Ascending aorta (tissue), 2 donors: ENCODE results near the gene PRKAR1B. TPM values are rescaled to one million over a fixed set of nuclear protein-coding genes. Genes with fewer than 3 reads are reported as not detected.

ENCODE experiments used
- DNase-seq, 2 donors: peaks; one replicate each; pipeline ENCODE4 v3.0.0-alpha.2; 2019; ENCODE audit warnings: low spot score in 2 of 2
- H3K27ac ChIP-seq, 2 donors: fragments of 200-600 bp; sonication (generic); one replicate each; pipeline ENCODE4 v1.5.1; 2016 to 2017; ENCODE audit warnings: mild to moderate bottlenecking in 1 of 2
- H3K27me3 ChIP-seq: fragments of 200-600 bp; sonication (generic); one replicate; pipeline ENCODE4 v1.5.1; 2017
- H3K36me3 ChIP-seq, 2 donors: fragments of 200-600 bp; sonication (generic); one replicate each; pipeline ENCODE4 v1.5.1; 2016
- H3K4me1 ChIP-seq, 2 donors: fragments of 200-600 bp; sonication (generic); one replicate each; pipeline ENCODE4 v1.5.1; 2016 to 2017; ENCODE audit warnings: mild to moderate bottlenecking in 1 of 2
- H3K4me3 ChIP-seq, 2 donors: fragments of 200-600 bp; sonication (generic); one replicate each; pipeline ENCODE4 v1.5.1; 2016 to 2017; ENCODE audit warnings: mild to moderate bottlenecking in 1 of 2
- H3K9me3 ChIP-seq, 2 donors: fragments of 200-600 bp; sonication (generic); one replicate each; pipeline ENCODE4 v1.5.1; 2016
- intact Hi-C: fragments of 100-400 bp; cut with DNase I; formaldehyde crosslinking; loops from one replicate; pipeline ENCODE4 v1.15.1; 2023
- total RNA-seq: library from RNA; depleted of rRNA; stranded (reverse); fragments of >200 nt; gene quantifications from one replicate; pipeline ENCODE4 v1.1.0, GENCODE V29; 2016
- TF ChIP-seq, protein P1 (sequence below), 3 experiments: fragments of 200-600 bp in 2 of 3; fragments of 450-650 bp in 1 of 3; sonication (generic) in 2 of 3; IDR thresholded peaks; one replicate each; pipeline ENCODE4 v1.5.1; 2016 to 2019; ENCODE audit warnings: antibody characterized with exemption in 3 of 3, mild to moderate bottlenecking in 1 of 3, moderate library complexity in 1 of 3

Gene PRKAR1B
- total RNA-seq, 1 donor from 2014 or later: 13.0 TPM

DNA sequence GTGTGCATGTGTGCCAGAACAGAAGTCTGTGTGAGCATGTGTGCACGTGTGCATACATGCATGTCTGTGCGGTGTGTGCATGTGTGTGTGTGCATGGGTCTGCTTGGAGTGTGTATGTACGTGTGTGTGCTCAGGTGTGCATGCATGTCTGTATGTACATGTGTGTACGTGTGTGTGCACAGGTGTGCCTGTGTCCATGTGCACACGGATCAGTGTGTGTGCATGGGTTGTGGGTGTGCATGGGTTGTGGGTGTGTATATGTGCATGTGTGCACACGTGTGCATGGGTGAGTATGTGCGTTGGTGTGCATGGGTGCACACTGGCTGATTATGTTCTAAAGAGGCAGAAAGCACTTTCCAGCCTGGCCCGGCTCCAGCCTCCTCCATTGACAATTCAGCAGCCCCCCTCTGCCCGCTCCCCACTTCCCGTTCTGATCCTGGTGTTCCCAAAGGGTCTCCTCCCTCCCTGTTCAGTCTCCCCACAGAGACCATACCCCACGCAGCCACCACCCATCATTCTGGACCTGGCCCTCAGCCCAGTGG is 163.4 kb downstream of the PRKAR1B start:
- Histone ChIP-seq H3K9me3 (no peaks in the 10 kb centered on the region), H3K27ac (peak overlapping the region in 1 of 2 donors; percentile 44), H3K27me3 (no peaks in the 10 kb centered on the region), H3K4me3 (no peak overlapping the region), H3K4me1 (peaks cover 7 to 10% of the 10 kb centered on the region in 2 donors), H3K36me3 (no peaks in the 10 kb centered on the region)
- DNase-seq: no peak
- intact Hi-C loops: no loop called here
- TF ChIP-seq, protein P1, sequence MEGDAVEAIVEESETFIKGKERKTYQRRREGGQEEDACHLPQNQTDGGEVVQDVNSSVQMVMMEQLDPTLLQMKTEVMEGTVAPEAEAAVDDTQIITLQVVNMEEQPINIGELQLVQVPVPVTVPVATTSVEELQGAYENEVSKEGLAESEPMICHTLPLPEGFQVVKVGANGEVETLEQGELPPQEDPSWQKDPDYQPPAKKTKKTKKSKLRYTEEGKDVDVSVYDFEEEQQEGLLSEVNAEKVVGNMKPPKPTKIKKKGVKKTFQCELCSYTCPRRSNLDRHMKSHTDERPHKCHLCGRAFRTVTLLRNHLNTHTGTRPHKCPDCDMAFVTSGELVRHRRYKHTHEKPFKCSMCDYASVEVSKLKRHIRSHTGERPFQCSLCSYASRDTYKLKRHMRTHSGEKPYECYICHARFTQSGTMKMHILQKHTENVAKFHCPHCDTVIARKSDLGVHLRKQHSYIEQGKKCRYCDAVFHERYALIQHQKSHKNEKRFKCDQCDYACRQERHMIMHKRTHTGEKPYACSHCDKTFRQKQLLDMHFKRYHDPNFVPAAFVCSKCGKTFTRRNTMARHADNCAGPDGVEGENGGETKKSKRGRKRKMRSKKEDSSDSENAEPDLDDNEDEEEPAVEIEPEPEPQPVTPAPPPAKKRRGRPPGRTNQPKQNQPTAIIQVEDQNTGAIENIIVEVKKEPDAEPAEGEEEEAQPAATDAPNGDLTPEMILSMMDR (IDR thresholded peaks at IDR 0.05): no peak

GRCh38 chr7:562789-563628 is 164.1 kb downstream of the PRKAR1B start:
- intact Hi-C loops: no loop called here
- H3K9me3 ChIP-seq: no peaks in the 10 kb centered on the region
- TF ChIP-seq, protein P1 (IDR thresholded peaks at IDR 0.05): no peak

GRCh38 chr7:562374-562675 is 164.8 kb downstream of the PRKAR1B start:
- no peak for DNase-seq
- TF ChIP-seq, protein P1 (IDR thresholded peaks at IDR 0.05): no peak
- no peaks in the 10 kb centered on the region for H3K36me3 ChIP-seq
- H3K4me3 ChIP-seq: no peak overlapping the region
- H3K27me3 ChIP-seq: no peaks in the 10 kb centered on the region
- peaks cover 8 to 12% of the 10 kb centered on the region in 2 donors for H3K4me1 ChIP-seq
- no peaks in the 10 kb centered on the region for H3K9me3 ChIP-seq
- intact Hi-C loops: no loop called here
- no peak overlapping the region for H3K27ac ChIP-seq

More at GRCh38 chr7:562789-563628, 164.1 kb downstream of the PRKAR1B start:
- no peak for DNase-seq
- no peaks in the 10 kb centered on the region for H3K36me3 ChIP-seq
- peaks cover 7 to 8% of the 10 kb centered on the region in 2 donors for H3K4me1 ChIP-seq
- H3K4me3 ChIP-seq: no peak overlapping the region
- no peak overlapping the region for H3K27ac ChIP-seq
- no peaks in the 10 kb centered on the region for H3K27me3 ChIP-seq

DNA sequence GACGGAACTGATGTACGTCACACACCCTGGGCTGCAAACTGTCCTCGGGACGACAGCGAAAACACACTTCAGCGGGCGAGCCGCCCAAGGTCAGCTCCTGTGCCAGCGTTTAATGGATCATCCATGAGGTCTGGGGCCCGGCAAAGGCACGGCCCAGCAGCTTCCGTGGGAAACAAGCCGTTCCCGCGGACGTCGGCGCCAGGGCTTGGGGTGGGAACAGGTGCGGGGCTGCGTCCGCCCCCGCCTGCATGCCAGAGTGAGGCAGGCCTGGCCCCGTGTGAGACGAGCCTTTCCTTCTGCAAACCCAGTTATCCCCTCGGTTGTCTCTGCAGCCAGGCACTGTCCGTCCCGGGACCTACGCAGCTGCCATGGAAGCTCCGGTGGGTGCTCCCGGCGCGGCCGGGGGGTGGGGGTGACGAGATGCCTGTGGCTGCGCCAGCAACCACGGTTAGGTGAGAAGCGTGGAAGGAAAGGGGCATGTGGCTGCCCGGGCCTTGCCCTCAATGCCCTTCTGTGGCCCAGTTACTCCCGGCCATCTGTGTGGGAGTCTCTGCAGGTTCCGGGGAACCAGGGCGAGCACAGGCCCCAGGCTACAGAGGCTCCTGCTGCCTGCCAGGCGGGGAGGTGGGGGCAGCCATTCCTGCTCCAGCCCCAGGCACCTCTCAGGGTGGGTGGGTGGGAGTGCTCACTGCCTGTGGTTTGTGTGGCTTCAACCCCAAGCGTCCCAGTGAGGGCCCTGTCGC is 165.3 kb downstream of the PRKAR1B start:
- no peaks in the 10 kb centered on the region for H3K36me3 ChIP-seq
- TF ChIP-seq, protein P1 (IDR thresholded peaks at IDR 0.05): no peak
- no peaks in the 10 kb centered on the region for H3K9me3 ChIP-seq
- H3K27ac ChIP-seq: no peak overlapping the region
- H3K27me3 ChIP-seq: no peaks in the 10 kb centered on the region
- H3K4me3 ChIP-seq: no peak overlapping the region
- intact Hi-C loops: no loop called here
- H3K4me1 ChIP-seq: peaks cover 8 to 15% of the 10 kb centered on the region in 2 donors
- DNase-seq: no peak

GRCh38 chr7:560966-561630 is 166.0 kb downstream of the PRKAR1B start:
- H3K27me3 ChIP-seq: no peaks in the 10 kb centered on the region
- peaks cover 8 to 15% of the 10 kb centered on the region in 2 donors for H3K4me1 ChIP-seq
- intact Hi-C loops: no loop called here
- DNase-seq: no peak
- TF ChIP-seq, protein P1 (IDR thresholded peaks at IDR 0.05): no peak
- H3K9me3 ChIP-seq: no peaks in the 10 kb centered on the region
- no peaks in the 10 kb centered on the region for H3K36me3 ChIP-seq
- no peak overlapping the region for H3K4me3 ChIP-seq
- no peak overlapping the region for H3K27ac ChIP-seq
